K562 (cell line): ENCODE results near the gene TGFBR1. TPM values are rescaled to one million over a fixed set of nuclear protein-coding genes. Genes with fewer than 3 reads are reported as not detected.

Source experiments
- ATF7 ChIP-seq: fragments of 450-650 bp; IDR thresholded peaks from 2 replicates; pipeline ENCODE4 v1.7.1; 2014; ENCODE audit warnings: mild to moderate bottlenecking, moderate library complexity
- CCNT2 ChIP-seq: IDR thresholded peaks from 2 replicates; pipeline ENCODE4 v1.6.1; 2011; ENCODE audit warnings: borderline replicate concordance, low read depth, mild to moderate bottlenecking, moderate library complexity, mixed read lengths, low read length; ENCODE audit not compliant: insufficient read length; ENCODE audit errors: extremely low read depth
- CXXC5 ChIP-seq: fragments of 250-450 bp; sonication (Bioruptor Pico); IDR thresholded peaks from 2 replicates; pipeline ENCODE4 v1.8.0; 2022; ENCODE audit warnings: inconsistent platforms, mild to moderate bottlenecking, moderate library complexity
- ERF ChIP-seq: fragments of 450-650 bp; formaldehyde crosslinking; IDR thresholded peaks from 2 replicates; pipeline ENCODE4 v1.4.0; 2020; ENCODE audit warnings: mild to moderate bottlenecking, mixed read lengths
- FOXJ2 ChIP-seq: fragments of 200-800 bp; sonication (Bioruptor generic); IDR thresholded peaks from 2 replicates; pipeline ENCODE4 v1.6.1; 2016; ENCODE audit warnings: missing genetic modification characterization, missing compliant biosample characterization
- IRF1 ChIP-seq: sonication (generic); formaldehyde crosslinking; IDR thresholded peaks from 2 replicates; pipeline ENCODE4 v1.8.0; 2022; ENCODE audit warnings: missing genetic modification reagents, mild to moderate bottlenecking, borderline replicate concordance
- MNT ChIP-seq, 2 experiments: fragments of 450-650 bp; conservative IDR thresholded peaks; 2 replicates each; pipeline ENCODE4 v1.6.1; 2017; ENCODE audit warnings: mild to moderate bottlenecking in 2 of 2, moderate library complexity in 2 of 2
- MTA3 ChIP-seq: fragments of 450-650 bp; formaldehyde crosslinking; IDR thresholded peaks from 2 replicates; pipeline ENCODE4 v1.6.1; 2017; ENCODE audit warnings: mild to moderate bottlenecking, borderline replicate concordance
- NELFE ChIP-seq: IDR thresholded peaks from 2 replicates; pipeline ENCODE4 v1.6.1; 2011; ENCODE audit warnings: mild to moderate bottlenecking; ENCODE audit not compliant: insufficient read depth, insufficient read length
- NR4A1 ChIP-seq, 2 experiments: fragments of 250-450 bp in 1 of 2; fragments of 450-650 bp in 1 of 2; sonication (Bioruptor Pico) in 1 of 2; IDR thresholded peaks; 2 replicates each; pipeline versions ENCODE4 v1.4.0 to v1.6.1; 2016 to 2020; ENCODE audit warnings: mild to moderate bottlenecking in 2 of 2, missing compliant biosample characterization in 1 of 2, missing genetic modification characterization in 1 of 2, moderate library complexity in 1 of 2
- OTX1 ChIP-seq: fragments of 450-650 bp; formaldehyde crosslinking; IDR thresholded peaks from 2 replicates; pipeline ENCODE4 v1.4.0; 2022; ENCODE audit warnings: mild to moderate bottlenecking
- PHF21A ChIP-seq: fragments of 450-650 bp; IDR thresholded peaks from 2 replicates; pipeline ENCODE4 v1.6.1; 2017; ENCODE audit warnings: low read depth, borderline replicate concordance
- TCF7 ChIP-seq: sonication (generic); IDR thresholded peaks from 2 replicates; pipeline ENCODE4 v1.6.1; 2016; ENCODE audit warnings: antibody characterized with exemption, borderline replicate concordance
- THAP12 ChIP-seq: fragments of 250-450 bp; sonication (Bioruptor Pico); IDR thresholded peaks from 2 replicates; pipeline ENCODE4 v1.9.0; 2021; ENCODE audit warnings: mild to moderate bottlenecking, inconsistent platforms
- THRB ChIP-seq: fragments of 450-650 bp; formaldehyde crosslinking; conservative IDR thresholded peaks from 2 replicates; pipeline ENCODE4 v1.4.0; 2022; ENCODE audit warnings: mild to moderate bottlenecking, missing genetic modification characterization
- ZBTB17 ChIP-seq: fragments of 450-650 bp; formaldehyde crosslinking; IDR thresholded peaks from 2 replicates; pipeline ENCODE4 v1.4.0; 2020; ENCODE audit warnings: mild to moderate bottlenecking
- ZNF3 ChIP-seq: fragments of 250-450 bp; sonication (Bioruptor Pico); IDR thresholded peaks from 2 replicates; pipeline ENCODE4 v1.5.0; 2021; ENCODE audit warnings: mild to moderate bottlenecking, moderate library complexity
- ZNF512 ChIP-seq: IDR thresholded peaks from 2 replicates; pipeline ENCODE4 v1.6.1; 2016; ENCODE audit warnings: missing genetic modification characterization, missing compliant biosample characterization
- ZNF79 ChIP-seq: fragments of 250-450 bp; sonication (Bioruptor Pico); IDR thresholded peaks from 2 replicates; pipeline ENCODE4 v1.4.0; 2020; ENCODE audit warnings: low read depth, mild to moderate bottlenecking, moderate library complexity
- polyA plus RNA-seq, 8 experiments: library from polyadenylated mRNA; depleted of rRNA in 4 of 8; stranded (reverse) in 5 of 8; unstranded in 3 of 8; fragments of >200 nt; fragmentation: Nextera tagmentation in 2 of 8; fragmentation: Illumina TruSeq in 1 of 8; extraction: Ambion mirVana in 2 of 8; extraction: Trizol in 1 of 8; gene quantifications; 2 replicates each; pipeline versions ENCODE4 v1.2.1 to v1.2.3, GENCODE V29; 2011 to 2014; ENCODE audit warnings: inconsistent platforms in 1 of 8, missing spikeins in 1 of 8
- total RNA-seq, 7 experiments: library from RNA; depleted of rRNA in 6 of 7; stranded (reverse); fragments of >200 nt in 6 of 7; fragmentation: Illumina TruSeq in 2 of 7; extraction: Trizol in 2 of 7; gene quantifications; 2 replicates each; pipeline versions ENCODE4 v1.2.1 to v1.2.3, GENCODE V29; 2011 to 2021; ENCODE audit warnings: low replicate concordance in 1 of 7

Gene TGFBR1
- total and polyA plus RNA-seq, 9 of the 15 experiments (the other 6 are each of a cell fraction or from before 2014, with no cell fraction given): 15.5 to 62.4 (median 42.7) TPM

GRCh38 chr9:99104459-99105151 is at the start of gene TGFBR1 (continued):
- no peak for TF ChIP-seq ZNF512 (tag)
- TF ChIP-seq ZNF3 (CRISPR knock-in tag): no peak
- TF ChIP-seq THRB (CRISPR knock-in tag): 0 out of 2 replicates have a peak, but pooled peaks have one; percentile 30
- peak; percentile 67; the same call in 1 of the 2 replicates for TF ChIP-seq ERF
- peak; percentile 74 for TF ChIP-seq THAP12 (CRISPR knock-in tag)
- TF ChIP-seq PHF21A: no peak
- TF ChIP-seq OTX1 (CRISPR knock-in tag): peak; percentile 67; the same call in 1 of the 2 replicates
- no peak for TF ChIP-seq NELFE
- TF ChIP-seq IRF1 (CRISPR knock-in tag): no peak
- peak in 1 of 2 experiments; percentile 53; a peak in 1 of 4 replicates for TF ChIP-seq MNT (conservative IDR thresholded peaks at IDR 0.05)
- no peak for TF ChIP-seq TCF7
- TF ChIP-seq ATF7: peak; percentile 64; the same call in 1 of the 2 replicates
- no peak for TF ChIP-seq ZNF79 (CRISPR knock-in tag)
- TF ChIP-seq FOXJ2 (tag): no peak
- peak; percentile 73 for TF ChIP-seq ZBTB17 (CRISPR knock-in tag)
- TF ChIP-seq MTA3: peak; percentile 65; the same call in 1 of the 2 replicates
- TF ChIP-seq NR4A1 (CRISPR knock-in tag; IDR thresholded peaks at IDR 0.05): no peak
- no peak for TF ChIP-seq NR4A1 (tag; IDR thresholded peaks at IDR 0.05)
- peak; percentile 83 for TF ChIP-seq CCNT2
- peak; percentile 46; the same call in 1 of the 2 replicates for TF ChIP-seq CXXC5 (CRISPR knock-in tag)
